IPS-18a (cell line): ENCODE results near the gene LHX6.
A peak's percentile ranks its signal among the peaks of the same experiment; 100 is the strongest.

ENCODE experiments used
- H3K27ac ChIP-seq: one replicate; pipeline ENCODE4 v1.5.1; 2013; ENCODE audit warnings: low read length
- H3K27me3 ChIP-seq: one replicate; pipeline ENCODE4 v1.6.1; 2013; ENCODE audit warnings: mild to moderate bottlenecking, low read length; ENCODE audit not compliant: control insufficient read depth, insufficient read depth
- H3K36me3 ChIP-seq: one replicate; pipeline ENCODE4 v1.6.1; 2013; ENCODE audit warnings: low read depth, low read length; ENCODE audit not compliant: control insufficient read depth
- H3K4me1 ChIP-seq: one replicate; pipeline ENCODE4 v1.6.1; 2013; ENCODE audit warnings: low read depth, low read length; ENCODE audit not compliant: control insufficient read depth
- H3K4me3 ChIP-seq: one replicate; pipeline ENCODE4 v1.5.1; 2013; ENCODE audit warnings: low read length
- H3K9ac ChIP-seq: one replicate; pipeline ENCODE4 v1.6.1; 2013; ENCODE audit warnings: mild to moderate bottlenecking, low read length, moderate library complexity
- H3K9me3 ChIP-seq: one replicate; pipeline ENCODE4 v1.6.1; 2013; ENCODE audit warnings: low read depth, low read length; ENCODE audit not compliant: control insufficient read depth

The LHX6 gene

DNA sequence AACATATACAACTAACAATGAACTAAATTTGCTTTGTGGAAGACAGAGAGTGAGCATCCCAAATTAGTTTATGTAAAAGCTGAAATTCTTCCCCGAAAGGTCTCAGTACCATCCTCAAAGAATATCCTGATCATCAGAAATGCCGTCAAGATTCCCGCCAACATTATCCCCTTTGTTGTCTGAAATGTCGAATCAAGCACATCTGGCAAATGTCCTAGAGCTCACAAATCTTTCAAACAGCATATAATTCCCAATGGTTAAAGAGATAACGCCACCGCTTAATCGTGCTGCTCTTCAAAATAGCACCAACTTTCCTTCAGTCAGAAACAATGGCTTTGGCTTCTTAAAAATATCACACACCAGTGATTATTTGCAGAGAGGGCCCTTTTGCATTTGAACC is 45.3 kb downstream of the LHX6 start:
- Histone ChIP-seq H3K9ac (no peak overlapping the region), H3K4me1 (no peaks in the 10 kb centered on the region), H3K36me3 (no peaks in the 10 kb centered on the region), H3K27ac (no peak overlapping the region), H3K4me3 (no peak overlapping the region), H3K27me3 (no peaks in the 10 kb centered on the region), H3K9me3 (no peaks in the 10 kb centered on the region)

DNA sequence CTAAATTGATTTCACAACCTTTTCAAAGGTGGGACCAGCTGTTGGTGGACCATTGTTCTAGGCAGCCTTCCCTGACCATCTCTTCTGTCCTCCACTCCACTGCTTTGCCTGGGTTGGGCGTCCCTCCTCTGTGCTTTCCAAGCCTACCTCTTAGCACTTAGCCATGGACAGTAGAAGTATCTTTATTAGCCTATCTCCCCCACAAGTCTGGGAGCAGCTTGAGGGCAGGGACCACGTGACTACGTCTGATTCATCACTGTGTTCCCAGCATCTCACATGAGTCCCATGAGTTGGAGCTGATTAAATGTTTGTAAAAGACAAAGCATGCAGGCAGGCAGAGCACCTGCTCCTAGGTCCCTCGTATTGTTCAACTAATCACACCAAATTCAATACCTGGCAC is 48.1 kb downstream of the LHX6 start:
- H3K27ac ChIP-seq = no peak overlapping the region
- no peaks in the 10 kb centered on the region for H3K9me3 ChIP-seq
- no peak overlapping the region for H3K9ac ChIP-seq
- no peaks in the 10 kb centered on the region for H3K4me1 ChIP-seq
- no peaks in the 10 kb centered on the region for H3K36me3 ChIP-seq
- H3K27me3 ChIP-seq = no peaks in the 10 kb centered on the region
- no peak overlapping the region for H3K4me3 ChIP-seq

DNA sequence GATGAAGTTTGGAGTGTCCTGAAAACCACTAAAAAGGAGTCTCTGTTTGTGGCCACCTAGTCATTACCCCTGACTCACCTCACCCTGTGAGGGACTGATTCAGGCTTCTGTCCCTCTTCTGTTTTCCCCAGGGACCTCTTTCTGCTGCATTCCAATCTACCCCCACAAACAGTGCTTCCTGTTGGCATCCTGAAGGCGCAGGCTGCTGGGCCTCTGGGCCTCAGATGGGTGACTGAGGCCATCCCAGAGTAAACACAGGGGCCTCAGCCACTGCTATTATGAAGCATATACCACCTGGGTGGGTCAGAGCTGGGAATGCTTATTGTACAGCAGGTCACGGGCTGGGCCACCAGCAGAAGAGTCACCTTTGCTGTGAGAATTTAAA is 49.1 kb downstream of the LHX6 start:
- no peaks in the 10 kb centered on the region for H3K4me1 ChIP-seq
- no peak overlapping the region for H3K4me3 ChIP-seq
- no peaks in the 10 kb centered on the region for H3K27me3 ChIP-seq
- H3K36me3 ChIP-seq = no peaks in the 10 kb centered on the region
- H3K9me3 ChIP-seq = no peaks in the 10 kb centered on the region
- H3K9ac ChIP-seq = no peak overlapping the region
- no peak overlapping the region for H3K27ac ChIP-seq

GRCh38 chr9:122179054-122179689 is 49.6 kb downstream of the LHX6 start:
- H3K36me3 ChIP-seq = no peaks in the 10 kb centered on the region
- no peaks in the 10 kb centered on the region for H3K27me3 ChIP-seq
- no peaks in the 10 kb centered on the region for H3K9me3 ChIP-seq
- H3K27ac ChIP-seq = no peak overlapping the region
- H3K4me3 ChIP-seq = no peak overlapping the region
- no peak overlapping the region for H3K9ac ChIP-seq
- no peaks in the 10 kb centered on the region for H3K4me1 ChIP-seq

GRCh38 chr9:122176916-122177315 is 51.8 kb downstream of the LHX6 start:
- no peaks in the 10 kb centered on the region for H3K27me3 ChIP-seq
- H3K4me3 ChIP-seq = no peak overlapping the region
- H3K36me3 ChIP-seq = no peaks in the 10 kb centered on the region
- H3K9me3 ChIP-seq = no peaks in the 10 kb centered on the region
- H3K9ac ChIP-seq = no peak overlapping the region
- no peaks in the 10 kb centered on the region for H3K4me1 ChIP-seq
- H3K27ac ChIP-seq = no peak overlapping the region

GRCh38 chr9:122173670-122174069 is 55.1 kb downstream of the LHX6 start:
- H3K4me1 ChIP-seq = no peaks in the 10 kb centered on the region
- no peak overlapping the region for H3K9ac ChIP-seq
- H3K36me3 ChIP-seq = no peaks in the 10 kb centered on the region
- H3K27ac ChIP-seq = no peak overlapping the region
- no peak overlapping the region for H3K4me3 ChIP-seq
- no peaks in the 10 kb centered on the region for H3K27me3 ChIP-seq
- no peaks in the 10 kb centered on the region for H3K9me3 ChIP-seq

DNA sequence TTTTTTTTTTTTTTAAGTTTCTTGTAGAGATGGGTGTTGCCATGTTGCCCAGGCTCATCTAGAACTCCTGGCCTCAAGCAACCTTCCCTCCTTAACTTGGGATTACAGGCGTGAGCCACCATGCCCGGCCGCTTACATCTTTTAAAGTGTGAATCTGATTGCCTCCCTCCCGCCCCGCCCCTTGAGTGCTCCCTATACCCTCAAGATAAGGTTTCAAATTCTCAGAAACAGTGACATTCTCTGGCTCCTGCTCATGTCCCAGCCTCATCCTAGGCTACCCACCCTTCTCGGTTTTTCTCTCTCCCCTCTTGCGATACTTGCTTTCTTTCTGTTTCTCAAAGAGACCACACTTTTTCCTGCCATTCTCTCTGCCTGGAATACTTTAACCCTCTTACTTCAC is 56.6 kb downstream of the LHX6 start:
- H3K27ac ChIP-seq = no peak overlapping the region
- no peaks in the 10 kb centered on the region for H3K36me3 ChIP-seq
- no peak overlapping the region for H3K9ac ChIP-seq
- H3K27me3 ChIP-seq = no peaks in the 10 kb centered on the region
- no peaks in the 10 kb centered on the region for H3K4me1 ChIP-seq
- no peaks in the 10 kb centered on the region for H3K9me3 ChIP-seq
- no peak overlapping the region for H3K4me3 ChIP-seq

- Histone ChIP-seq H3K27ac (no peak overlapping the region), H3K27me3 (peaks cover 6% of the 10 kb centered on the region), H3K36me3 (no peaks in the 10 kb centered on the region), H3K4me3 (no peak overlapping the region), H3K9me3 (no peaks in the 10 kb centered on the region), H3K4me1 (no peaks in the 10 kb centered on the region), H3K9ac (no peak overlapping the region)
Observed at GRCh38 chr9:122168356-122168755, 60.4 kb downstream of the LHX6 start.

DNA sequence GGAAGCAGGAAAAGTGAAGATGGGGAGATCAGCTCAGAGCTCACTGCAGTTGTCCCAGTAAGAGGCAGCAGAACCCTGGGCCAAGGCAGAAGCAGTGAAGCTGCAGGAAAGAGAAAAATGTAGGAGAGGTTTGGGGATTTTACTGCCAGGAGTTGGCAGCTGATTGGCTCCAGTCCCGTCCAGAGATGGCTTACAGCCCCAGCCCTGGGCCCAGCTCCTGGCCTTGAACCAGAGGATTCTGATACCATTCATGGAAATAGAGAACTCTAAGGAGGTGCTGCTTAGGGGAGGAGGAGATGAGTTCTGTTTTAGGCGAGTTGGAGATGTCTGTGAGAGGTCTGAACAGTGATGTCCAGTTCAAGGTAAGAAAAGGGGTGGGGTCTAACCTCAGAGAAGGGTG is 64.5 kb downstream of the LHX6 start:
- H3K4me3 ChIP-seq = no peak overlapping the region
- peaks cover 6% of the 10 kb centered on the region for H3K27me3 ChIP-seq
- no peak overlapping the region for H3K27ac ChIP-seq
- no peaks in the 10 kb centered on the region for H3K36me3 ChIP-seq
- no peak overlapping the region for H3K9ac ChIP-seq
- peaks cover 6% of the 10 kb centered on the region for H3K9me3 ChIP-seq
- H3K4me1 ChIP-seq = no peaks in the 10 kb centered on the region

GRCh38 chr9:122162415-122162814 is 66.3 kb downstream of the LHX6 start:
- Histone ChIP-seq H3K9me3 (peaks cover 6% of the 10 kb centered on the region), H3K36me3 (no peaks in the 10 kb centered on the region), H3K9ac (no peak overlapping the region), H3K27me3 (peaks cover 6% of the 10 kb centered on the region), H3K27ac (no peak overlapping the region), H3K4me3 (no peak overlapping the region), H3K4me1 (no peaks in the 10 kb centered on the region)

GRCh38 chr9:122159925-122160246 is 68.9 kb downstream of the LHX6 start:
- no peak overlapping the region for H3K27ac ChIP-seq
- no peaks in the 10 kb centered on the region for H3K4me1 ChIP-seq
- peaks cover 6% of the 10 kb centered on the region for H3K27me3 ChIP-seq
- H3K36me3 ChIP-seq = no peaks in the 10 kb centered on the region
- peaks cover 6% of the 10 kb centered on the region for H3K9me3 ChIP-seq
- no peak overlapping the region for H3K9ac ChIP-seq
- peak overlapping the region; percentile 94 for H3K4me3 ChIP-seq

DNA sequence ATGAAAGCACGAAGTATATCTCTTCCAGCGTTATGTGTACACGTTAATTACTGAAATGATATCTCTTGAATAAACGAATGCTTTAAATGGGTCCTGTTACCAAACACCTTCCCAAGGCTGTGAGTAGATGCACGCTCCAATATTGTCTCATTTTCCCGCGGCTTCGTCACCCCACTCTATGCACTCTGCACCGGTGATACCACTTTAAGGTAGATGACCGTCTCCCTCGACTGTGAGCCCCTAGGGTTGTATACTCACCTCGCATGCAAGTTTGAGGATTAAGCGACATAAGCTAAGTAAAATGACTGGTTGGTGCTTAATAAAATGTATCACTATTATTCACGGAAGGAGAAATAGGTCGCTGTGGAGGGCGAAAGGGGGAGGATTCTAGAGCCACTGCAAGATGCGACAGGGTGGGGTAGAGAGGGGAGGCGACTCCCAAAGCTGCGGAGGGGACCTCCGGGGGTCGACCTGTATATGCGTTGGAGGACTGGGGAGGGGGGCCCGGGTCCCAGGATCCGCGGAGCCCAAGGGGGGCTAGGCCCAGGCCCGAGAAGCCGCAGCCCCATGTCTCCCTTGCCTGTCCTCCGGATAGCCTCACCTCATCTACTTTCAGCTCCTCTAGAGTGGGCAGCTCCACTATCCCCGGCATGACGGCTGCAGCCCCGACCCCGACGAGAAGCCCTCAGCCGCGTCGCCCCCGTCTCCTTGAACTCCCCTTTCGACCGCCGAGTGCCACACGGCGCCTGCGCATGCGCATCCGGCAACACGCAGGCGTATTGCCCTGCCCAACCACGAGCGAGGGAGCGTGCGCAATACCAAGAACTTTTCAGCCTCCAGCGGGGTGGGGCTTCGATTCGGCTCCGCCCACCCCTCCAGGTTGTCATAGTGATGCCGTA is 69.5 kb downstream of the LHX6 start, which contains the start of the genes MORN5 and NDUFA8:
Gene MORN5, plus strand, starts transcription at position 883 of the 899 bp plus-strand sequence. CDS start 65 bp downstream, outside the sequence.
Gene NDUFA8, minus strand, starts transcription at position 754 of the 899 bp plus-strand sequence. Its CDS starts 102 bp downstream, at position 652.
- Histone ChIP-seq H3K27me3 (peaks cover under 1% of the 10 kb centered on the region), H3K4me3 (peak within 1 kb of the TSS; percentile 94), H3K9ac (peak within 1 kb of the TSS; percentile 61), H3K36me3 (no peaks in the 10 kb centered on the region), H3K9me3 (peaks cover 6% of the 10 kb centered on the region), H3K27ac (no peak within 1 kb of the TSS), H3K4me1 (no peaks in the 10 kb centered on the region)
